HG03135 (cell line): Measurements from ENCODE around the gene MED12L.

Source experiments
- ATAC-seq: cut with Tn5 transposase; IDR thresholded peaks from one replicate; pipeline ENCODE4 v1.9.1; 2021; ENCODE audit warnings: mild to moderate bottlenecking, moderate library complexity; ENCODE audit not compliant: unreplicated experiment

Gene MED12L

DNA sequence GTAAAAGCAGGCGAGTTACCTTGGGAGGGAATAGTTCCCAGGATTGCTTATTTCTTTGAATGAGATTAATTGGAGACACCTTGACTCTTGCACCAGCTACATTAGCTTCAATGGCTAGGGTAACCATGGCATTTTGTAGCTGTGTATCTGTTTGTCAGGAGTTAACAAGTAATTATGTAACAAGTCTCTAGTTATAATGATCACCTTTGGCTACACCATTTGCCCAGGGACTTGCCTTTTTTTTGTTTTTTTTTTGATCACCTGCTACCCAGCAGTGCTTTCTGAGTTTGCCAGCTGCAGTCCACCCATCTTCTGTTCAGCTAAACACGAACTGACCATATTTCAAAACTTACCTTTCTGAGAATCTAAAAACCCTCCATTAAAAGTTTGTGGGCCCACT lies 2.2 kb downstream of the MED12L start:
- no peak for ATAC-seq

DNA sequence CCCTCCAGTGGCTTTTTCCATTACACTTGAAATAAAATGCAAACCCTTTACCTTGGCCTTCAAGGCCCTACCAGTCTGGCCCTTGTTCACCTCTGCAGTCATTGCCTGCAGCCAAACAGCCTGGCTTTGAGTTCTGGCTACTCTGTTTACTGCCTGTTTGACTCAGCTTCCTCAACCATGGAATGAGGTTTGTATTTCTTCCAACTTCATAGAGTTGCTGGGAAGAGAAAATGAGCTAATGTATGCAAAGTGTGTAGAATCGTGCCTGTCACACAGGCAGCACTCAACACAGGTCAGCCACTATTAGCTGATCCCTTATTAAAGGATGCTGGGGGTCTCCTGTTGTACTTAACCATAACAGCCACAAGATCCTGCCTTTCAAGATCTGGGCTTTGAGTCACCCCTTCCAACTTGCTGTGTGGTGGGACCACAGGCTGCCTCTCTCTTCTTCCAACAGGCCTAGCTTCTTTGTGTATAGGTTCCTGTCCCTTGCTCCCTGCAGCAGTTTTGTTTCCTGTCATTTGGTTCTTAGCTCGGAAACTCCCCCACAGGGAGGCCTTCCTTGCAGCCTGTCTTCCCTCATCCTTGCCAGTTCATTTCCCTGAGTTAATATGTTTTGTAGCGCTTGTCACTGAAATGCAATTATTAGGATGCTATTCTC lies 6.4 kb downstream of the MED12L start:
- no peak for ATAC-seq

DNA sequence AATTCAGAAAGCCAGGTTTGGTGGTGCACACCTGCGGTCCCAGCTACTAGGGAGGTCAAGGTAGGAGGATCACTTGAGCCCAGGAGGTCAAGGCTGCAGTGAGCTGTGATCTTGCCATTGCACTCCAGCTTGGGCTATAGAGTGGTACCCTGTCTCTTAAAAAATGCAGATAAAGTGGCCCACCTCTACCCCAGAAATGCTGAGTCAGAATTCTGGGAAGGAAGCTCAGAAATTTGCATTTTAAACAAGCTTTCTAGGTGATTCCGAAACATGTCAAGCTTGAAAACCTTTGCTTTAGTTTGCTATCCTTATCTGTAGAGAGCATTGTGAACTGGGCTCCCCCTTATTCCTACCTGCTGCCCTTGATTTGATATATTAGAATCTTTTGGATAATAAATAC lies 7.7 kb downstream of the MED12L start:
- no peak for ATAC-seq

DNA sequence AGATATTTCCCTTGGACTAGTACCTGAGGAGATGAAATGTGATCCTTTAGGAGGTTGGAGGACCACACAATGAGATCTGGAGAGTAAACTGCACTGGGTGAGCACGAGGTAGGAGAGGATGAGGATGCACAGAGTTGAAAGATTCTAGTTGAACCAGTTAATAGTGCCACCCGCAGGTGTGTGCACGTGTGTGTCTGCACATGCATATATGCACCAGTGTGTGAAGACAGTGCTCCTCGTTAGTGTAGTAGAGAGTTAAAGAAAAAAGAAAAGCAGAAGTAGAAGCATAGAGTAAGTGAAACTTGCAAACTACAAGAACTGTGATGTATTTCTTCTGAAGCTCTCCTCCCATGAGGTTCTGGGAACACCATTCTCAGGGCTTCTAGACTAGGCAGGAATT lies 8.4 kb downstream of the MED12L start:
- ATAC-seq = no peak

DNA sequence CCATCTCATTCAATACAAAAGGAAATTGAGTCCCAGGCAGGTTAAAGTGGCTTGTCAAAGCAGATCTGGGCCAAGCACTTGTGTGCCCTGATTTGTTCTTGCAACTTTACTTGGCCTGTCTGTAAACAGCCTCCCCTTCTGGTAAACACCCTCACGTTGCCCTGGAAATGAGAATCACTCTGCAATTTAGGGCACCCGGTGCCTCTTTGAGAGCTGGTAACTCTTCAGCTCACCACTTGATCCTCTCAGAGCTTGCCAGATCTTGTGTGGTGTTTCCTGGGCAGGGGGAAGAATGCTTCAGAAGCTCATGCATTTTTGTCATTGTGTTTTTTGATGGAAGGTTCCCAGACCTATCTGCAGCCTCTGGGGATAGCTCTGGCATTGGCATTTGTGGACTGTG lies 11.3 kb downstream of the MED12L start:
- ATAC-seq = no peak

DNA sequence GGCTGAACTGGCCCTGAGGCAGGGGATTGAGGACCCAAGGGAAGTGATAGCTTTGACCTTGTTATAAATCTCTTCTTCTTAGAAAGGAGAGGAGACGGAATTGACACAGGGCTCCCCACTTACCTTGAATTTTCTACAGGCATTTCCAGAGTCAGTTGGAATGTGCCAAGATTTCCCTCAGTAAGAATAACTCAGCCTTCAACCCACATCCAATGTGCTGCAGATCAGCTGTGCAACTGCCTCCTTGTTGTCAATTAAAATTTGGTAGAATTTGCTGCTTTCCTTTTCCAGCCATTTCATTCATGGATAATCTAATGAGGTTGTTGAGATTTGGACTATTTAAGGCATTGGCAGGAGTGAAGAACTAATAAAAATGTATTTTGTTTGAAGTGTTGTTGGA lies 14.6 kb downstream of the MED12L start:
- no peak for ATAC-seq

DNA sequence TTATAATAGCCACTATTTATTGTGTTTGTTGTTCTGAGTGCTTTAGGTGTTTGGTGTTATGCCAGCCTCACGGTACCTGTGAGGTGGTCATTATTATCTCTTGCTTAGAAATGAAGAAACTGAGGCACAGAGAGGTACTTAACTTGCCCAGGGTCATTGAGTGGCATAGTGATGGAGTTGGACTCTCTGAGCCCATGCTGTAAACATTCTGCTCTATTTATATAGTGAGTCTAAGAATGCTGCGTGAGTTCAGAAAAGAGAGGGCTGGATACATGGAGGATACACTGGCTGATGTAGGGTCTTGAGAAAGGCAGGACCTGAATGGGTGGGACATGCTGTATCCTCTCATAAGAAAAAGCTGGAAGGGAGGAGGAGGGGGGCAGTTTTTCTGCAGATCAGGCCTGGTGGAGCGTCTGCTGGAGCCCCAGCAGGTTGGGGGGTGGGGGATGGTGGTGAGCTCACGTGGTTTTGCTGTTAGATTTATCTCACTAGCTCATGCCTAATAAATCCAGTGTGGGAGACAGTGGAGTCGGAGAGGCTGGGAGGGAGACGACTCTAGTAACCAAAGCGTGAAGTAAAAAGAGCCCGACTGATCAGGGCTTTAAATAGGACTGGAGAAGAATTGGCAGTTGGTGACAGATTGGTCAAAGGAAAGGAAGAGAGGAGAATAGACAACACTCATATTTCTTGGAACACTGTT lies 16.0 kb downstream of the MED12L start:
- ATAC-seq = no peak

DNA sequence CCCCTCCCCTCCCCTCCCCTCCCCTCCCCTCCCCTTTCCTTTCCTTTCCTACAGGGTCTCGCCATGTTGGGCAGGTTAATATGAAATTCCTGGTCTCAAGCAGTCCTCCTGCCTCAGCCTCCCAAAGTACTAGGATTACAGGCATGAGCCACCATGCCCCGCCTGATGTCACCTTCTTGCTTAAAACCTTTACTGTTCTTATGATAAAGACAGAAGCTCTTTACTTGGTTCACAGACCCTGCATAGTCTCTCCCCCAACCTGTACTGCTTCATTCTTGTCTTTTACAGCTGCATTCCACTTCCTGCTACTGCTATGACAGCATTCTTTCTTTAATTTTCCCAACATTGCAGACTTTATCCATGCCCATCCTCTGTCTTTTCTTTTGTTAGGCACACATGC lies 20.8 kb downstream of the MED12L start:
- ATAC-seq = no peak

DNA sequence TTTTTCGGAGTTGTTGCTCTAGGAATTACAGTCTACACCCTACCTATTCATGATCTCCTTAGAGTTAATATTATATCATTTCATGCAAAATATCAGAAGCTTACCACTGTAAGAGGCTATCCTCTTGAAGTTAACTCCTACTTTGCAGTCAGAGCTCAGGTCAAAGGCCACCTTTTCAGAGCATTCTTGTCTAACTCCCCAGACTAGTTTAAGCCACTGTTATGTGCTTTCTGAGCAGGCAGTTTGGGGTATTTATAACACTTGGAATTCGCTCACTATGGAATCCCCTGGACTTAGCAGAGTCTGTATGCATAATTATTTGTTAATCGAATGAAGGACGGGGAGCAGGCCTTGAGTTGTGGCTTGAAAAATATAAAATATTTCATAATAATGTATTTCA lies 21.7 kb downstream of the MED12L start:
- ATAC-seq = no peak

DNA sequence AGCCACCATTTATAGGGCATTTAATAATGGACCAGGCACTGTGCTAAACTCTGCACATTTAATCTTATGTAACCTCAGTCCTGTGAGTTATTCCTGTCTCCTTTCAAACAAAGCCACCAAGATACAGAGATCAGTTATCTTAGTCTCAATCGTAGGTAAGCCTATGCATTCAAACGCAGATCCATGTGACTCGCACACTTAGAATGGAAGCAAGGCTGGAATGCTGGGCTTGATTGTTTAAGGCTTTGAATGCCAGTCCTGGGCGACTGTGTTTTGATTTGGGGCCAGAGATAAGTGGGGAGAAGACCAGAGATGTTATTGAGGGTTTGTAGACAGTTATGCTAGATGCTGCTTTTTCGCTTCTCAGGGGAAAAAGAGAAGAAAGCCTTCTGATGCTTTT lies 22.2 kb downstream of the MED12L start:
- no peak for ATAC-seq

DNA sequence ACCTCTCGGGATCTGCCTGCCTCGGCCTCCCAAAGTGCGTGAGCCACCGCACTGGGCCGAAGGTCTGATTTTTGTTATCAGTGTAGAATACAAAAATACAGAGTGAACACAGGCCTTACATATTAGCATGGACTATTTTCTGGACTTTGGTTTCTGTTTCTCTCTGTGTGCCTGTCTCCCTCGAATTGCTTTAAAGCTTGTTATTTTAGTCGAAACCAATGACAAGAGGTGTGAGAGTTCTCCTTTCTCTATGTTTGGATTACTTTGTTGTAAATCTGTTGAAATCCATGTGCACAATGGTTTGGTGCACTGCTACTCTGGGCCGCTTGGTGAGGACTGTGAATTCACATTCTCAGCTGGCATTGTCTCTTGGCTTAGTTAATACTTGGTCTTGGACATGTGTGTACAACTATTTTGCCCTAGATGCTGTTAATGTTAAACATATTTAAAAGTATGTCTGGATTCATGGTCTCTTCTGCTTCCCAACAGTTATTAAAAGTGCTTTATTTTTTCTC lies 23.9 kb downstream of the MED12L start:
- ATAC-seq = no peak

DNA sequence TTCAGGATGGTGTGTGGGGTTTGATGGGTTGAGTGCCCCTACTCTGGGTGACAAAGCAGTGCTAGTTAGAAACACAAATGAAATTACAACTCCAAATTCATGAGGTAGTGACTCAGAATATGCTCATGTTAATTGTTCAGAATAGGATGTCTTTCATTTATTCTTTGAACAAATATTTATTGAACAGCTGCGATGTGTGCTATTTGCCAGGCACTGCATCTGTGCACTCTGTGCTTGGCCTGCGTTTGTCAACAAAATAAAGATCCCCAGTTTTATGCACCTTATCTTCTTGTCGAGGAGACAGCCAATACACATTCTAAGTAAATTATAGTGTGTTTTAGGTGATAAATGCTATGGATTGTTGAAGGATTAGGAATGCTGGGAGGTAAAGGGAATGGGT lies 27.3 kb downstream of the MED12L start:
- no peak for ATAC-seq

DNA sequence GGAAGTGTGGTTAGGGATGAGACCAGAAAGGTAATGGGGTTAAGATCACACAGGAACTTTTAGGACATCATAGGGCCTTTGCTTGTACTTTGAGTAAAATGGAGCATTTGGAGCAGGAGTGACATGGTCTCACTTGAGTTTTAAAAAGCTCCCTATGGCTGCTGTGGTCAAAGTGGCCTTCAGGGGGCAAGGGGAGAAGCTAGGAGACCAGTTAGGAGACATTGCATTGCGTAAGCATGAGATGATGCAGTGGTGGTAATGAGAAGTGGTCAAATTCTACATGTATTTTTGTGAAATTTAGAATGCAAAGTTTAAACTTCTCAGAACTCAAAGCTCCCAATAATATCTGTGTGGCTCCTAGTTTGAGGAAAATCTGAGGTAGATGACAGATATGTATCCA lies 27.9 kb downstream of the MED12L start:
- no peak for ATAC-seq

DNA sequence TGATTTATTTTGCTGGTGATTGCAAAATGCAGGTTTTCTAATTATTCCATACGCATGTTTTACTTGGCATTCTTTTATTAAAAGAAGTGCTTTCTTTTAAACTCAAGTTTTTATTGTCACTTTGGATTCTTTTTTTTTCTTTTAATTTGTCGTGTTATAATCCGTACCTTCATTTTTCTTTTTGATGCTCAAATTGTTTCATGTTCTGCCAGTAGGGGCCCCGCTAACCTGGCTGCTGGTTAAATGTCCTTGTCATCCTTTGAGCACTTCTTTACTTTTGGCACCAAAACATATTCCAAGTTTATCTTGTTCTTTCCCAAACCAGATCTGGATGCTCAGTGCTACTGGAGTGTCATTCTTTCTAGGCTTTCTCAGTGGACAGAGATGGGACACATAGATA lies 31.6 kb downstream of the MED12L start:
- ATAC-seq = no peak

DNA sequence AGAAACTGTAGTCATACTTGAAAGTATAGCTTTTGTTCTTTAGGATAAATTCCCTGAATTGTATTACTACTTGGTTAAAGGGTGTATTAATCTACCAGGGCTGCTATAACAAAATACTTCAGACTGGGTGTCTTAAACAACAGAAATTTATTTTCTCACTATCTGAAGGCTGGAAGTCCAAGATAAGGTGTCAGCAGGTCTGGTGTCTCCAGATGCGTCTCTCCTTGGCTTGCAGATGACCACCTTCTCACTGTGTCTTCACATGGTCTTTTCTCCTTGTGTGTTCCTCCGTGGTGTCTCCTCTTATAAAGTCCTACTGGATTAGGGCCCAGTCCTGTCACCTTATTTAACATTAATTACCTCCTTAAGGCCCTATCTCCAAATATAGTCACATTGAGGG lies 33.7 kb downstream of the MED12L start:
- no peak for ATAC-seq

DNA sequence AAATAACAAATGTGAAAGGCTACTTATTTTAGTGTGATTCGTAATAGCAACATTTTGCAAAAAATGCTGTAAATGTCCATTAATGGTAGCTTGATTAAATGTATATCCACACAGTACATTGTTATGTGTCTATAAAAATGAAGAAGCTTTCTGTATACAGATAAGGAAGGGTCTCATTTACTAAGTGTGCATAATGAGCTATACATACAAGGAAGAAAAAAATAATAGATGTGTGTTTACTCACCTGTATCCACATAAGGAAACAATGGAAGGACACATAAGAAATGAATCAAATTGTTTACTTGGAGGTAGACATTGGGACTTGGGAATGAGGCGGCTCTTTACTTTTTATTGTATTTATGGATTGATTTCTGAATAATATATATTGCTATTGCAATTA lies 34.9 kb downstream of the MED12L start:
- ATAC-seq = no peak

DNA sequence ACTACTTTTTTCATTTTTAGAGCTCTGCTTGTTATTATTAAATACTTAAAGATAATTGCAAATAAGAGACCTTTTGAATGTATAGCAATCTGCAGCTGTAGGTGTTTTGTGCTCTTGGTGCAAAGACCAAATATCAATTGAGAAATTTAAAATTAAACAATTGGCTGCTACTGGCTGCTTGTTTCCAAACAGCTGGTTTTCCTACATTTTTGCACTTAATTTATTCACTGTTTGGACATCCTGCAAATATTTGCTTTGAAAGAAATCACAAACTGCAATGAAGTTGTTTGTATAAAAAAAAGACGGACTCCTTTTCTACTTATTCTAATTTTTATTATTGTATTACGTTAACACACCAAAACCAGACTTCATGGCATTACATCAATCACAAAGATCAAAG lies 35.6 kb downstream of the MED12L start:
- no peak for ATAC-seq

DNA sequence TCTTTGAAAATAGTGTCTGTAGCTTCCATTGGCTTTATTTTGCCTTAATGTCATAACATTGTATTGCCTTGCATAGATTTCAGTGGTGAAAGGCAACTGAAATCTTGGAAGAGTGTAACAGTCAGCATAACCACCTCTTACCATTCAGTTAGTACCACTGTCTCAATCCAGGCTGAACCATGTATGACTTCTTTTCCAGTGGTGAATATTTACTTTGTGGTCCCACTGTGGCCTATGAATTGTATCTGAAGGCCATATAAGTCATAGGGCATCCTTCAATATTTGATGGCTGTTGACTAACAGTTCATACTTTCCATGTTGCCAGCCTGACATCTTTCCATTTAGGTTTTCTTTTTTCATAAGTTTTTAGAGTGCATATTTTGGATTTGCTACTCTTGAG lies 38.4 kb downstream of the MED12L start:
- no peak for ATAC-seq

DNA sequence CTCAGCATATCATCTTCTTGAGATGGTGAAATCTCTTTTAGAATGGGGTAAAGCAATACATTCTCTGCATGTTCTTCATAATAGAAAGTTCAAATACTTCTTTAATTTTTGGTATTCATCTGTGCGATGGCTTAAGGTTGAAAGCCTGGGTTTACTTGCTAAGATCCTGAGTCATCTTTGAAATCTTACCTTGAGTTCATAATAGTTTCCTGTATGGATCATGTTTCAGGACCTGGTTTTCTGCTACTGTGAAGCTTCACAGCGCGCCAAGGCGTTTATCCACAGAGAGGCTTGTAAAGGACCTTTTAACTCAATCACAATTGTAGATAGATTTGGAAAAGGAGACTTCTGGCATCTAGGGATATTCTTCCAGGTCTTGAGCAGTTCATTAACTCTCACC lies 39.0 kb downstream of the MED12L start:
- ATAC-seq = no peak

DNA sequence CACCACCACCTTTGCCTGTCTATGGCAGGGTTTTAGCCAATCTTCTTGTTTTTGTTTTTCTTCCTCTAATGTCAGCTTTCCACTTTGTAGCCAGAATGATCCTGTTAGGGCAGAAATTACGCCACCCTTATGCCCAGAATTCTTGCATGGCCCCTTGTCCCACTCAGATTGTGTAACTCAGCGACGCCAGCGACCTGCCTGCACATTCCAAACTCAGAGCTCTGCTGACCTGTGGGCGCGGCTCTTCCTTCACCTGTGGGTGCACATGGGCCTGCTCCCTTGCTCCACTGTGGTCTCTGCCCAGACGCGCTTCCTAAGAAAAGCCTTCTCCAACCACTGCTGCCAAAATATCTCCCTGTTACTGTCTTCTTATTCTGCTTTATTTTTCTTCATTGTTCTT lies 45.0 kb downstream of the MED12L start:
- no peak for ATAC-seq

DNA sequence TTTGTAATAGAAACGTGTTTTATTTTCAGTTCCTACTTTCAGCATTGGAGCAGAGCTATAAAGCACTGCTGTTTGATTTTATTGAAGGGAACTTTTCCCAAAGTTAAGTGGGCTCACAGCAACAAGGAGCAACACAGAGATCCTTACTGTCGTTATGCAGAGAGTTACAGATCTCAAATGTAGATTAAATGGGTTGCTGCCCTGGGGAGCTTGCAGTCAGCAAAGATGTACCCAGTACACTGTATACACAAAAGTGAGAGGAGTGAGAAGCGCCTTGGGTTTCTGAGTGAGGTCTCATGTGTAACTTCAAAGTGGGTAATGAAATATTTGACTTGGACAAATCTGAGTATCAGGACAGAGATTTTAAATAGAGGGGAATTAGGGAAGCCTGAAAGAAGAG lies 47.7 kb downstream of the MED12L start:
- no peak for ATAC-seq

DNA sequence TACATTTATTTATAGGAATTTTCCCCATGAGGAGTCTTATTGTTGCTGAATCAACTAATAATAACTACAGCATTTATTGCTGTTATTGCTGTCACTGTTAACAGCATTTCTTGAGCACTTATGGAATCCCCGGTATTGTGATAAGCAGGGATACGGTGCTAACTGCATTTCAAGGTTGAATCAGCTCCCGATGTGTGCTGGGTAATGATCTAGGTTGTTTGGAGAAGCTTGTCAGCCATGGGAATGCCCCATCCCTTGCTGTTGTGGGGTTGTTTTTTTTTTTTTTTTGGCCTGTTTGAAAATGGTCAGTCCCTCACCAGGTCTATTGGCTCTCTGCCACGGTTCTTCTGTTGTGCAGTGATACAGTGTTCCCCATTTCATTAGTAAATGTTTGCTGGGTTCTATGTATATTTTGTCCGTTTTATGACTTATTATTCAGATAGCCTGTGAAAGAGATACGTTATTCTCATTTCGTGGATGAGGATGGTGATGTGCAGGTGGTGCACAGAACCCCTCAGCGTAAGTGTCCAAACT lies 48.5 kb downstream of the MED12L start:
- no peak for ATAC-seq
